Hepatocyte (in vitro differentiated cells): ENCODE data around the gene EXOC3. TPM values are rescaled to one million over a fixed set of nuclear protein-coding genes. Genes with fewer than 3 reads are reported as not detected.

Experiments
- DNase-seq: peaks from one replicate; pipeline ENCODE4 v3.0.0-alpha.2; 2016; ENCODE audit warnings: low spot score
- H2AFZ ChIP-seq: fragments of 200-600 bp; sonication (generic); 2 replicates; pipeline ENCODE4 v1.6.0; 2016; ENCODE audit warnings: antibody characterized with exemption, mild to moderate bottlenecking
- H3K27ac ChIP-seq: fragments of 200-600 bp; sonication (generic); 2 replicates; pipeline ENCODE4 v1.5.1; 2016; ENCODE audit warnings: mild to moderate bottlenecking
- H3K27me3 ChIP-seq: fragments of 200-600 bp; sonication (generic); 2 replicates; pipeline ENCODE4 v1.6.1; 2016
- H3K36me3 ChIP-seq: fragments of 200-600 bp; sonication (generic); replicated peaks from 2 replicates; pipeline ENCODE4 v1.5.1; 2016; ENCODE audit warnings: low read depth; ENCODE audit not compliant: insufficient read depth
- H3K4me1 ChIP-seq: fragments of 200-600 bp; sonication (generic); 2 replicates; pipeline ENCODE4 v1.5.1; 2016; ENCODE audit warnings: mild to moderate bottlenecking, moderate library complexity; ENCODE audit not compliant: insufficient read depth
- H3K4me2 ChIP-seq: fragments of 200-600 bp; sonication (generic); 2 replicates; pipeline ENCODE4 v1.6.0; 2016
- H3K4me3 ChIP-seq: fragments of 200-600 bp; sonication (generic); 2 replicates; pipeline ENCODE4 v1.5.1; 2016; ENCODE audit warnings: mild to moderate bottlenecking
- H3K79me2 ChIP-seq: fragments of 200-600 bp; sonication (generic); 2 replicates; pipeline ENCODE4 v1.6.0; 2017; ENCODE audit warnings: mild to moderate bottlenecking
- H3K9me2 ChIP-seq: fragments of 200-600 bp; sonication (generic); replicated peaks from 2 replicates; pipeline ENCODE4 v1.6.0; 2017; ENCODE audit warnings: mild to moderate bottlenecking; ENCODE audit not compliant: insufficient read depth
- H3K9me3 ChIP-seq: fragments of 200-600 bp; sonication (generic); 2 replicates; pipeline ENCODE4 v1.5.1; 2016; ENCODE audit warnings: low read depth, mild to moderate bottlenecking
- H4K20me1 ChIP-seq: fragments of 200-600 bp; sonication (generic); 2 replicates; pipeline ENCODE4 v1.6.0; 2016; ENCODE audit warnings: mild to moderate bottlenecking; ENCODE audit not compliant: insufficient read depth, poor library complexity, severe bottlenecking
- EZH2 ChIP-seq: fragments of 200-600 bp; sonication (generic); IDR thresholded peaks from 2 replicates; pipeline ENCODE4 v1.6.1; 2016; ENCODE audit warnings: antibody characterized with exemption, mild to moderate bottlenecking, borderline replicate concordance
- EZH2phosphoT487 ChIP-seq: fragments of 200-600 bp; sonication (generic); IDR thresholded peaks from one replicate; pipeline ENCODE4 v1.6.1; 2018; ENCODE audit warnings: antibody characterized with exemption, mild to moderate bottlenecking, low read depth, moderate library complexity; ENCODE audit not compliant: unreplicated experiment, severe bottlenecking
- WGBS: methylation state at CpG from one replicate; pipeline ENCODE4 v1.1.6; 2016; ENCODE audit warnings: low lambda C conversion rate; ENCODE audit errors: missing lambda C conversion rate; 5-methylcytosine and 5-hydroxymethylcytosine counted together
- polyA plus RNA-seq: library from polyadenylated mRNA; unstranded; fragments of >200 nt; fragmentation: Nextera tagmentation; extraction: Ambion mirVana; gene quantifications from 2 replicates; pipeline ENCODE4 v1.2.1, GENCODE V29; 2016
- total RNA-seq: library from RNA; depleted of rRNA; stranded (reverse); fragments of >200 nt; gene quantifications from 2 replicates; pipeline ENCODE4 v1.2.3, GENCODE V29; 2014
- TF ChIP-seq, protein P1 (sequence below): fragments of 200-600 bp; sonication (generic); IDR thresholded peaks from 2 replicates; pipeline ENCODE4 v1.5.1; 2016; ENCODE audit warnings: antibody characterized with exemption, mild to moderate bottlenecking; ENCODE audit not compliant: poor library complexity

Gene EXOC3
- total and polyA plus RNA-seq, 2 experiments from 2014 or later, result 36.1 to 38.3 TPM

GRCh38 chr5:464446-464842, 21.5 kb downstream of the EXOC3 start:
- no peaks in the 10 kb centered on the region for H4K20me1 ChIP-seq

DNA sequence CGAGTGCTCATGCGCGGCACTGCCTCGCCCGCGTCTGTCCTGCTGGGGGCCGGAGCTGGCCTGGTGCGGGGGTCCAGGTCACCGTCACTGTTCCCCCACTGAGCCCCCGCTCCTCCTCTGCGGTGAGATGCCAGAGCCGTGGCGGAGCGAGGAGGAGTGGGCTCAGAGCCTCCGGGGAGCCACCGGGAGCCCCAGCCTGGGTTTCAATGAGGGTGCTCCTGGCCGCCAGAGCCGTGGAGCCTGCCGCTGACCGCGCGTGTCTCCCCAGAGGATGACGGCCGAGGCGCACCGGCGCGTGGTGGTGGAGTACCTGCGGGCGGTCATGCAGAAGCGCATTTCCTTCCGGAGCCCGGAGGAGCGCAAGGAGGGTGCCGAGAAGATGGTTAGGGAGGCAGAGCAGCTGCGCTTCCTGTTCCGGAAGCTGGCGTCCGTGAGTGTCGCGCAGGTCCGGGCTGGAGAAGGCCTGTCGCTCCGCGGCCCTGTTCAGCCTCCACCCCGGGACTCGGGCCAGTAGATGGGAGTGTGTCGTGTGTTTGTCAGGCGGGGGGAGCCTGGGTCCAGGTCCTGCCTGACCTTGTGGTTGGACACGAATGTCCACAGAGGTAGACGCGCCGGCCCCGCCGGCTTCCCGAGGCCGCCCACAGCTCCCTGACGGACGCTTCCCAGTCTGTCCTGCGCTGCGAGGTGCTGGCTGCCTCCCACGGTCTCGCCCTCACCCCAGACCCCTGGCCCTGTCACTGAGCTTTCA, 22.0 kb downstream of the EXOC3 start:
- no peaks in the 10 kb centered on the region for H3K27me3 ChIP-seq
- H3K36me3 ChIP-seq, result peaks cover 4% of the 10 kb centered on the region
- H3K9me3 ChIP-seq, result no peaks in the 10 kb centered on the region
- no peaks in the 10 kb centered on the region for H3K79me2 ChIP-seq
- H2AFZ ChIP-seq, result no peak overlapping the region
- WGBS, result 97% methylated on average over 60 of the region's 63 CpGs
- H3K4me1 ChIP-seq, result no peaks in the 10 kb centered on the region
- H4K20me1 ChIP-seq, result no peaks in the 10 kb centered on the region
- no peak for DNase-seq
- TF ChIP-seq EZH2phosphoT487 (no peak), EZH2 (no peak)
- TF ChIP-seq, protein P1, sequence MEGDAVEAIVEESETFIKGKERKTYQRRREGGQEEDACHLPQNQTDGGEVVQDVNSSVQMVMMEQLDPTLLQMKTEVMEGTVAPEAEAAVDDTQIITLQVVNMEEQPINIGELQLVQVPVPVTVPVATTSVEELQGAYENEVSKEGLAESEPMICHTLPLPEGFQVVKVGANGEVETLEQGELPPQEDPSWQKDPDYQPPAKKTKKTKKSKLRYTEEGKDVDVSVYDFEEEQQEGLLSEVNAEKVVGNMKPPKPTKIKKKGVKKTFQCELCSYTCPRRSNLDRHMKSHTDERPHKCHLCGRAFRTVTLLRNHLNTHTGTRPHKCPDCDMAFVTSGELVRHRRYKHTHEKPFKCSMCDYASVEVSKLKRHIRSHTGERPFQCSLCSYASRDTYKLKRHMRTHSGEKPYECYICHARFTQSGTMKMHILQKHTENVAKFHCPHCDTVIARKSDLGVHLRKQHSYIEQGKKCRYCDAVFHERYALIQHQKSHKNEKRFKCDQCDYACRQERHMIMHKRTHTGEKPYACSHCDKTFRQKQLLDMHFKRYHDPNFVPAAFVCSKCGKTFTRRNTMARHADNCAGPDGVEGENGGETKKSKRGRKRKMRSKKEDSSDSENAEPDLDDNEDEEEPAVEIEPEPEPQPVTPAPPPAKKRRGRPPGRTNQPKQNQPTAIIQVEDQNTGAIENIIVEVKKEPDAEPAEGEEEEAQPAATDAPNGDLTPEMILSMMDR, result no peak
- H3K4me2 ChIP-seq, result no peak overlapping the region
- H3K9me2 ChIP-seq, result no peaks in the 10 kb centered on the region
- H3K4me3 ChIP-seq, result no peak overlapping the region
- H3K27ac ChIP-seq, result no peak overlapping the region

More at GRCh38 chr5:464446-464842, 21.5 kb downstream of the EXOC3 start:
- no peaks in the 10 kb centered on the region for H3K9me3 ChIP-seq
- H3K27ac ChIP-seq, result no peak overlapping the region
- H3K9me2 ChIP-seq, result no peaks in the 10 kb centered on the region
- DNase-seq, result no peak
- H3K27me3 ChIP-seq, result no peaks in the 10 kb centered on the region
- no peaks in the 10 kb centered on the region for H3K4me1 ChIP-seq
- 94% methylated on average over 18 of the region's 19 CpGs for WGBS
- no peak overlapping the region for H2AFZ ChIP-seq
- no peak overlapping the region for H3K4me2 ChIP-seq
- peaks cover 4% of the 10 kb centered on the region for H3K36me3 ChIP-seq
- H3K79me2 ChIP-seq, result peaks cover 2% of the 10 kb centered on the region
- no peak overlapping the region for H3K4me3 ChIP-seq
- TF ChIP-seq EZH2 (no peak), EZH2phosphoT487 (no peak)
- TF ChIP-seq, protein P1, result no peak

DNA sequence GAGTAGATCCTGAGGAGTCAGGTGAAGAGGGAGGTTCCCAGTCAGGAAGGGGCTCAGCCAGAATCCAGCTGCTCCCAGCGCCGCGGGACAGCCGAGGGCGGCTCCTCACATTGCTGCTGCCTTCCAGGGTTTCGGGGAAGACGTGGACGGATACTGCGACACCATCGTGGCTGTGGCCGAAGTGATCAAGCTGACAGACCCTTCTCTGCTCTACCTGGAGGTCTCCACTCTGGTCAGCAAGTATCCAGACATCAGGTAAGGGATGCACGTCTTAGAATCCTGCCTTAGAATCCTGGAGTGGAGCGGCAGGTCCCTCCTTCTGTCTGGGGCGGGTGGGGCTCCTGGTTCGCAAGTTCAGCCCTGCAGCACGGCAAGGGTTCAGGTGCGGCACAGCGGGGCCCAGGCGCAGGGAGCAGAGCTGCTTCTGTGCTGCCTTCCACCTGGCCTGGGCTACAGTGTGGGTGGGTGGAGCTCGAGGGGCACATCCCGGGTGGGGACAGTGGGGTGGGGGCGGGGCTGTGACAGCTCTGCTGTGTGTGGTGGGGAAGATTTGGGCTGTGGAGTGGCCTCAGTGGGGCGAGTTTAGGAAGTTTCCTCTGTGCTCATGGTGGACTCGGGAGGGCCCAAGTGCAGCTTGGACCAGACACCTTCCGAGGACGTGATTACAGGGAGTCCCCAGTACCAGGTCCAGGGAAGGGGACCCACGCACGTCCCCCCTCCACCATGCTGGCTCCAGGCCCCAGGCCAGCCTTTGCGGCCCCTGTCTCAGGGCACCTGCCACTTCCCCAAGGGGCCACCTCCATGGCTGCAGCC, 22.8 kb downstream of the EXOC3 start:
- Histone ChIP-seq H3K4me2 (no peak overlapping the region), H3K27me3 (no peaks in the 10 kb centered on the region), H3K9me2 (no peaks in the 10 kb centered on the region), H3K9me3 (no peaks in the 10 kb centered on the region), H3K4me3 (no peak overlapping the region), H3K27ac (no peak overlapping the region), H2AFZ (no peak overlapping the region), H3K4me1 (no peaks in the 10 kb centered on the region), H4K20me1 (no peaks in the 10 kb centered on the region), H3K79me2 (peaks cover 1% of the 10 kb centered on the region), H3K36me3 (peaks cover 4% of the 10 kb centered on the region)
- WGBS, result 95% methylated on average over 28 of the region's 29 CpGs
- no peak for DNase-seq
- TF ChIP-seq EZH2 (no peak), EZH2phosphoT487 (no peak)
- TF ChIP-seq, protein P1, result no peak
